ENCODE data around the gene CELF4. TPM values are rescaled to one million over a fixed set of nuclear protein-coding genes. Genes with fewer than 3 reads are reported as not detected.

CELF4 gene
- total RNA-seq, 4 donors from 2014 or later: 0.16 to 0.59 TPM; not detected in 2

- no peak overlapping the region for H3K4me3 ChIP-seq (ENCODE audit: low read depth, poor library complexity, severe bottlenecking)
- intact Hi-C loops (cut with DNase I; ENCODE audit: low total_unique reads): loop anchor here (5.0 kb wide), 1 partner anchor 194 kb away; no protein-coding TSS in a partner anchor
- no peak for DNase-seq (ENCODE audit: low spot score in 2 of 2)
- TF ChIP-seq POLR2A (IDR thresholded peaks at IDR 0.05): no peak
- 48% methylated on average over 4 of the region's 4 CpGs for WGBS, 2 donors
Observed at GRCh38 chr18:37535968-37536367, 29.6 kb downstream of the CELF4 start.

- no peak for DNase-seq (ENCODE audit: low spot score in 2 of 2)
- intact Hi-C loops (cut with DNase I; ENCODE audit: low total_unique reads): loop anchor here (5.0 kb wide), 1 partner anchor 192 kb away; no protein-coding TSS in a partner anchor
- WGBS, 2 donors: 84 to 85% methylated on average over 9 of the region's 9 CpGs
- H3K4me3 ChIP-seq (ENCODE audit: low read depth, poor library complexity, severe bottlenecking): no peak overlapping the region
- TF ChIP-seq CTCF (IDR thresholded peaks at IDR 0.05): no peak
- TF ChIP-seq POLR2A (IDR thresholded peaks at IDR 0.05): no peak
Observed at GRCh38 chr18:37534627-37535026, 31.0 kb downstream of the CELF4 start.

GRCh38 chr18:37533647-37534584 lies 31.7 kb downstream of the CELF4 start:
- no peak for TF ChIP-seq CTCF (IDR thresholded peaks at IDR 0.05)
- TF ChIP-seq POLR2A (IDR thresholded peaks at IDR 0.05): no peak
- intact Hi-C loops (cut with DNase I; ENCODE audit: low total_unique reads): no loop called here
- H3K4me3 ChIP-seq (ENCODE audit: low read depth, poor library complexity, severe bottlenecking): no peak overlapping the region
- no peak for DNase-seq (ENCODE audit: low spot score in 2 of 2)
- WGBS, 2 donors: 81% methylated on average over 22 of the region's 22 CpGs

- intact Hi-C loops (cut with DNase I; ENCODE audit: low total_unique reads): no loop called here
- TF ChIP-seq POLR2A (IDR thresholded peaks at IDR 0.05) (no peak), CTCF (IDR thresholded peaks at IDR 0.05) (no peak)
- no peak overlapping the region for H3K4me3 ChIP-seq (ENCODE audit: low read depth, poor library complexity, severe bottlenecking)
- no peak for DNase-seq (ENCODE audit: low spot score in 2 of 2)
- 85 to 87% methylated on average over 9 of the region's 9 CpGs for WGBS, 2 donors
Observed at GRCh38 chr18:37532917-37533316, 32.7 kb downstream of the CELF4 start.

- 59% methylated on average over 4 of the region's 4 CpGs for WGBS, 2 donors
- TF ChIP-seq POLR2A (IDR thresholded peaks at IDR 0.05) (no peak), CTCF (IDR thresholded peaks at IDR 0.05) (no peak)
- intact Hi-C loops (cut with DNase I; ENCODE audit: low total_unique reads): no loop called here
- H3K4me3 ChIP-seq (ENCODE audit: low read depth, poor library complexity, severe bottlenecking): no peak overlapping the region
- no peak for DNase-seq (ENCODE audit: low spot score in 2 of 2)
Observed at GRCh38 chr18:37529863-37530262, 35.7 kb downstream of the CELF4 start.

GRCh38 chr18:37529296-37529695 lies 36.3 kb downstream of the CELF4 start:
- 81 to 83% methylated on average over 6 of the region's 6 CpGs for WGBS, 2 donors
- TF ChIP-seq POLR2A (IDR thresholded peaks at IDR 0.05) (no peak), CTCF (IDR thresholded peaks at IDR 0.05) (no peak)
- DNase-seq (ENCODE audit: low spot score in 2 of 2): no peak
- intact Hi-C loops (cut with DNase I; ENCODE audit: low total_unique reads): no loop called here
- no peak overlapping the region for H3K4me3 ChIP-seq (ENCODE audit: low read depth, poor library complexity, severe bottlenecking)

Measured in lower leg skin (tissue), 4 donors.